ENCODE data around the gene ABCC10. TPM values are rescaled to one million over a fixed set of nuclear protein-coding genes. Genes with fewer than 3 reads are reported as not detected.
"Not testable (repeated sequence)": the region's sequence is repeated elsewhere in the genome, so short reads cannot be mapped to it uniquely, and the experiment has no call there.

The ABCC10 gene
- total and polyA plus RNA-seq, 2 donors from 2014 or later: 12.0 to 30.2 TPM

- TF ChIP-seq CTCF (IDR thresholded peaks at IDR 0.05; ENCODE audit: borderline replicate concordance, extremely low read depth, insufficient read depth): no peak
Observed at GRCh38 chr6:43408259-43408658, 19.1 kb upstream of the ABCC10 start.

GRCh38 chr6:43410776-43411175 lies 16.6 kb upstream of the ABCC10 start:
- intact Hi-C loops (cut with DNase I); H3K9me3 ChIP-seq (ENCODE audit: control insufficient read depth in 2 of 3, insufficient read depth in 1 of 3, low read length in 3 of 3); H3K4me1 ChIP-seq (ENCODE audit: control insufficient read depth in 2 of 3, insufficient read depth in 2 of 3, low read depth in 1 of 3, low read length in 3 of 3); H3K27ac ChIP-seq (ENCODE audit: low read depth in 2 of 2, low read length in 2 of 2); H3K9ac ChIP-seq (ENCODE audit: low read length in 3 of 3); H3K36me3 ChIP-seq (ENCODE audit: control insufficient read depth in 2 of 3, insufficient read depth in 3 of 3, low read length in 3 of 3); H3K27me3 ChIP-seq (ENCODE audit: control insufficient read depth, insufficient read depth, low read length); H3K4me3 ChIP-seq (ENCODE audit: low read length in 3 of 3); DNase-seq: not testable (repeated sequence)
- FAIRE-seq: peak; percentile 21

More at GRCh38 chr6:43408259-43408658, 19.1 kb upstream of the ABCC10 start:
- H3K27ac ChIP-seq (ENCODE audit: low read depth in 2 of 2, low read length in 2 of 2): no peak overlapping the region
- DNase-seq (no peak), FAIRE-seq (no peak)
- no peaks in the 10 kb centered on the region for H3K27me3 ChIP-seq (ENCODE audit: control insufficient read depth, insufficient read depth, low read length)
- no peak overlapping the region for H3K9ac ChIP-seq (ENCODE audit: low read length in 3 of 3)
- H3K4me3 ChIP-seq (ENCODE audit: low read length in 3 of 3): no peak overlapping the region
- intact Hi-C loops (cut with DNase I): no loop called here
- H3K36me3 ChIP-seq (ENCODE audit: control insufficient read depth in 2 of 3, insufficient read depth in 3 of 3, low read length in 3 of 3): no peaks in the 10 kb centered on the region
- H3K9me3 ChIP-seq (ENCODE audit: control insufficient read depth in 2 of 3, insufficient read depth in 1 of 3, low read length in 3 of 3): no peaks in the 10 kb centered on the region
- H3K4me1 ChIP-seq (ENCODE audit: control insufficient read depth in 2 of 3, insufficient read depth in 2 of 3, low read depth in 1 of 3, low read length in 3 of 3): no peaks in the 10 kb centered on the region

- no peaks in the 10 kb centered on the region for H3K4me1 ChIP-seq (ENCODE audit: control insufficient read depth in 2 of 3, insufficient read depth in 2 of 3, low read depth in 1 of 3, low read length in 3 of 3)
- intact Hi-C loops (cut with DNase I): no loop called here
- no peak overlapping the region for H3K4me3 ChIP-seq (ENCODE audit: low read length in 3 of 3)
- no peak for DNase-seq
- no peak for TF ChIP-seq CTCF (IDR thresholded peaks at IDR 0.05; ENCODE audit: borderline replicate concordance, extremely low read depth, insufficient read depth)
- H3K36me3 ChIP-seq (ENCODE audit: control insufficient read depth in 2 of 3, insufficient read depth in 3 of 3, low read length in 3 of 3): no peaks in the 10 kb centered on the region
- H3K9ac ChIP-seq (ENCODE audit: low read length in 3 of 3): no peak overlapping the region
- H3K27me3 ChIP-seq (ENCODE audit: control insufficient read depth, insufficient read depth, low read length): no peaks in the 10 kb centered on the region
- no peak overlapping the region for H3K27ac ChIP-seq (ENCODE audit: low read depth in 2 of 2, low read length in 2 of 2)
- FAIRE-seq: no peak
- no peaks in the 10 kb centered on the region for H3K9me3 ChIP-seq (ENCODE audit: control insufficient read depth in 2 of 3, insufficient read depth in 1 of 3, low read length in 3 of 3)
Observed at GRCh38 chr6:43412541-43412940, 14.8 kb upstream of the ABCC10 start.

- H3K36me3 ChIP-seq (ENCODE audit: control insufficient read depth in 2 of 3, insufficient read depth in 3 of 3, low read length in 3 of 3): no peaks in the 10 kb centered on the region
- TF ChIP-seq CTCF (IDR thresholded peaks at IDR 0.05; ENCODE audit: borderline replicate concordance, extremely low read depth, insufficient read depth): no peak
- H3K4me1 ChIP-seq (ENCODE audit: control insufficient read depth in 2 of 3, insufficient read depth in 2 of 3, low read depth in 1 of 3, low read length in 3 of 3): no peaks in the 10 kb centered on the region
- no peak overlapping the region for H3K27ac ChIP-seq (ENCODE audit: low read depth in 2 of 2, low read length in 2 of 2)
- FAIRE-seq (no peak), DNase-seq (no peak)
- intact Hi-C loops (cut with DNase I): no loop called here
- H3K27me3 ChIP-seq (ENCODE audit: control insufficient read depth, insufficient read depth, low read length): no peaks in the 10 kb centered on the region
- no peaks in the 10 kb centered on the region for H3K9me3 ChIP-seq (ENCODE audit: control insufficient read depth in 2 of 3, insufficient read depth in 1 of 3, low read length in 3 of 3)
- no peak overlapping the region for H3K9ac ChIP-seq (ENCODE audit: low read length in 3 of 3)
- H3K4me3 ChIP-seq (ENCODE audit: low read length in 3 of 3): no peak overlapping the region
Observed at GRCh38 chr6:43413002-43413401, 14.3 kb upstream of the ABCC10 start.

GRCh38 chr6:43415275-43415674 lies 12.1 kb upstream of the ABCC10 start:
- H3K4me3 ChIP-seq (ENCODE audit: low read length in 3 of 3); H3K36me3 ChIP-seq (ENCODE audit: control insufficient read depth in 2 of 3, insufficient read depth in 3 of 3, low read length in 3 of 3); H3K9ac ChIP-seq (ENCODE audit: low read length in 3 of 3); intact Hi-C loops (cut with DNase I); H3K9me3 ChIP-seq (ENCODE audit: control insufficient read depth in 2 of 3, insufficient read depth in 1 of 3, low read length in 3 of 3); H3K27ac ChIP-seq (ENCODE audit: low read depth in 2 of 2, low read length in 2 of 2); FAIRE-seq; H3K4me1 ChIP-seq (ENCODE audit: control insufficient read depth in 2 of 3, insufficient read depth in 2 of 3, low read depth in 1 of 3, low read length in 3 of 3); H3K27me3 ChIP-seq (ENCODE audit: control insufficient read depth, insufficient read depth, low read length); DNase-seq: not testable (repeated sequence)

Measured in kidney (tissue), 14 donors.